Skeletal muscle tissue (tissue), 4 donors: ENCODE results near the gene RAP1GAP2. TPM values are rescaled to one million over a fixed set of nuclear protein-coding genes. Genes with fewer than 3 reads are reported as not detected.
"Not testable (repeated sequence)": the region's sequence is repeated elsewhere in the genome, so short reads cannot be mapped to it uniquely, and the experiment has no call there.

Experiments used
- H3K27ac ChIP-seq: one replicate; pipeline ENCODE4 v1.7.0; 2013; ENCODE audit warnings: mild to moderate bottlenecking, low read depth, low read length, inconsistent platforms
- H3K27me3 ChIP-seq, 3 donors: one replicate each; pipeline ENCODE4 v1.7.0; 2013; ENCODE audit warnings: low read length in 3 of 3; ENCODE audit not compliant: control insufficient read depth in 3 of 3, insufficient read depth in 3 of 3
- H3K36me3 ChIP-seq, 3 donors: one replicate each; pipeline ENCODE4 v1.7.0; 2013; ENCODE audit warnings: low read length in 3 of 3; ENCODE audit not compliant: control insufficient read depth in 3 of 3, insufficient read depth in 3 of 3
- H3K4me1 ChIP-seq, 3 donors: one replicate each; pipeline ENCODE4 v1.7.0; 2013; ENCODE audit warnings: low read length in 3 of 3, mild to moderate bottlenecking in 3 of 3; ENCODE audit not compliant: control insufficient read depth in 3 of 3, insufficient read depth in 3 of 3
- H3K4me3 ChIP-seq, 3 donors: one replicate each; pipeline ENCODE4 v1.7.0; 2013; ENCODE audit warnings: low read length in 3 of 3
- H3K9ac ChIP-seq, 3 donors: one replicate each; pipeline ENCODE4 v1.7.0; 2013; ENCODE audit warnings: low read length in 3 of 3, mild to moderate bottlenecking in 3 of 3, moderate library complexity in 2 of 3, low read depth in 1 of 3
- H3K9me3 ChIP-seq, 3 donors: one replicate each; pipeline ENCODE4 v1.7.0; 2013; ENCODE audit warnings: low read length in 3 of 3; ENCODE audit not compliant: control insufficient read depth in 3 of 3
- total RNA-seq: library from RNA; depleted of rRNA; stranded (reverse); fragments of >200 nt; gene quantifications from one replicate; pipeline ENCODE4 v1.2.3, GENCODE V29; 2014
- donor health status: Osteomylitis.

Gene RAP1GAP2
- total RNA-seq, 1 donor from 2014 or later = 2.1 TPM

- H3K9me3 ChIP-seq = no peaks in the 10 kb centered on the region
- no peak overlapping the region for H3K4me3 ChIP-seq
- H3K27ac ChIP-seq = no peak overlapping the region
- H3K4me1 ChIP-seq = no peaks in the 10 kb centered on the region
- no peaks in the 10 kb centered on the region for H3K36me3 ChIP-seq
- H3K9ac ChIP-seq = no peak overlapping the region
- H3K27me3 ChIP-seq = peaks cover 4 to 15% (median 13%) of the 10 kb centered on the region in 3 donors
These were observed 11.4 kb upstream of the RAP1GAP2 start for GRCh38 chr17:2784864-2785263.

- H3K9me3 ChIP-seq, H3K4me3 ChIP-seq, H3K9ac ChIP-seq, H3K27ac ChIP-seq, H3K36me3 ChIP-seq, H3K4me1 ChIP-seq: not testable (repeated sequence)
- peaks cover 4 to 15% (median 13%) of the 10 kb centered on the region in 3 donors for H3K27me3 ChIP-seq
These were observed 10.9 kb upstream of the RAP1GAP2 start for GRCh38 chr17:2785376-2785775.

- Histone ChIP-seq H3K9me3 (no peaks in the 10 kb centered on the region), H3K9ac (no peak overlapping the region), H3K4me3 (no peak overlapping the region), H3K4me1 (no peaks in the 10 kb centered on the region), H3K27ac (no peak overlapping the region), H3K36me3 (no peaks in the 10 kb centered on the region), H3K27me3 (peaks cover 0 to 15% (median 11%) of the 10 kb centered on the region in 3 donors)
These were observed 9.9 kb upstream of the RAP1GAP2 start for GRCh38 chr17:2786176-2786881.

DNA sequence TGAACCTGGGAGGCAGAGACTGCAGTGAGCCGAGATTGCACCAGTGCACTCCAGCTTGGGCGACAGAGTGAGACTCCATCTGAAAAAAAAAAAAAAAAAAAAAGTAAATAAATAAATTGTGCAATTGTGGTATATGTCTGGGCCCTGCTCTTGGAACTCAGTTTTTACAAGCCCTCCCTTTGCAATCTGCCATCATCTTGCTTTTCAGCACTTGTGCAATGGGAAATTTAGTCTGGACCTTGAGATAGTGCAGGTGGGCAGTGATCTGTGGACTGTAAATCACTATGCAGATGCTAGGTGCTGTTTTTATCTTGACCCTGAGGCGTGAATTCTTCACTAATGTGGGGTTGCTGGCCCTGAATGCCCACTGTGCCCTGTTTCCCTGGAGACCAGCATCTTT, 6.5 kb upstream of the RAP1GAP2 start:
- Histone ChIP-seq H3K4me3 (no peak overlapping the region), H3K9ac (no peak overlapping the region), H3K36me3 (no peaks in the 10 kb centered on the region), H3K9me3 (no peaks in the 10 kb centered on the region), H3K27me3 (peaks cover 5 to 29% (median 23%) of the 10 kb centered on the region in 3 donors), H3K4me1 (no peaks in the 10 kb centered on the region), H3K27ac (no peak overlapping the region)

DNA sequence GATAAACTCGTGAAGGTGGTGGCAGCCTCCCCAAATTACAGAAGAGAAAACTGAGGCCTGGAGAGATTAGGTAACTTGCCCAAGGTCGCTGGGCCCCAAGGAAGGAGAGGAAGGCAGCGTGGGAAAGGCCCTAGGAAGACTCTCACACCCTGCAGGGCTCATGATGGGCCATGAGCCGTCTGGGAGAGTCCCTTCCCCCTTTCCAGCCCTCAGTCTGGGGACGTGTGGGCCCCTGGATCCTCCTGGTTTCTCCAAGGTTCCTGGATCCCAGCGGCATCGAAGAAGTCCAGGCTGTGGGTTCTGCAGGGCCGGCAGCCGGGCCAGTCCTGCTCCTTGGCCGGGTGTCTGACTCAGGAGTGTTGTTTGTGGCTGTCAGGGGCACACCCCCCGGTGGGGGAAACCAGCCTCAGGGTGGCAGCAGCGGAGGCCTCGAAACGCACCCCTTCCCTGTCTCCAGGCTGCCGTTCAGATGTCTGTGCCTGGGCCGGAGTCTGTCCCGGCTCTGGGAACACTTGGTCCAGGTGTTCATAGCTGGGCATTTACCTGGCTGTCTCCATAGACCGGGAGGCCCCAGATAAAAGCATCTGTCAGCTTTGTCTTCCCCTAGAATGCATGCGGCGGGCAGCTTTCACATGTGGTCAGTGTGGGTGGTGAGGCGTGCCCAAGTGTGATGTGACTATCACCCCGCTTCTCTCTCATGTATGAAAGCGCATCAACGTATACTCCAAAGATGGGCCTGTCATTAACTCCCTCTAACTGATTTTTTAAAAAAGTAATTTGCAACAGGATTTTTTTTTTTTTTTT, 3.7 kb upstream of the RAP1GAP2 start:
- no peak overlapping the region for H3K27ac ChIP-seq
- H3K9ac ChIP-seq = no peak overlapping the region
- H3K4me1 ChIP-seq = peaks cover 0 to 5% (median 0%) of the 10 kb centered on the region in 3 donors
- no peak overlapping the region for H3K4me3 ChIP-seq
- H3K36me3 ChIP-seq = no peaks in the 10 kb centered on the region
- peaks cover 25 to 46% (median 39%) of the 10 kb centered on the region in 3 donors for H3K27me3 ChIP-seq
- H3K9me3 ChIP-seq = no peaks in the 10 kb centered on the region

DNA sequence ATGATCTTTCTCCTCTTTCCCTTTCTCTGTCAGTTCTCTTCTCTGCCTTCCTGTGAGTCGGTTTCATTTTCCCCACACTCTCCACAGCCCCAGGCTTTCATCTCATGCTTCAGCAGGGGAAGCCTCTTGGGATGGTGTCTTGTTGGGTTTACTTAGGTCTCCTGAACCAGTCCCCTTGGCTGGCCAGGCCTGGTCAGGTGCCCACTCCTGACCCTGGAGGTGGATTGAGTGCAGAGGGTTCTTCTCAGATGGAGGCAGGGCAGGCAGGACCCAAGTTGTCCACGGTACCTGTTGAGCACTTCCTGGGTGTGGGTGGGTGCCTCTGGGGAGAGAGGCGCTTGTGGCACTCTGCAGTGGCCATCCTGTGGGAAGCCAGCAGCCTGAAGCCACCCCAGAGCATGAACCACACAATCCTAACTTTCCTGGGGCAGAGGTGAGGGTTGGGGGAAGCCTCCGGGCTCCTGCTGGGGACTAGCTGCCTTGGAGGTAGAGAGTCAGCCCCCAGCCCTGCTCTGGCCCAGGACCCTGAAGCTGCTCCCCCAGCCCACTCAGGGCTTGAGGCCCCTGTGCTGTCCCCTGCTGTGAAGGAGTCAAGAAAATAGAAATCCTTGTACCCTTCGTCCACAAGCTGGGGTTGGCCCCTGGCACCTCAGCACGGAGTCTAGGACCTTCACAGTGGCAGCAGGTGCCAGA, 2.0 kb upstream of the RAP1GAP2 start:
- Histone ChIP-seq H3K4me3 (no peak overlapping the region), H3K4me1 (peaks cover 0 to 5% (median 0%) of the 10 kb centered on the region in 3 donors), H3K9me3 (no peaks in the 10 kb centered on the region), H3K9ac (no peak overlapping the region), H3K36me3 (no peaks in the 10 kb centered on the region), H3K27me3 (peaks cover 28 to 47% (median 46%) of the 10 kb centered on the region in 3 donors), H3K27ac (no peak overlapping the region)

- H3K4me3 ChIP-seq = no peak overlapping the region
- peaks cover 35 to 56% (median 53%) of the 10 kb centered on the region in 3 donors for H3K27me3 ChIP-seq
- peaks cover 0 to 5% (median 0%) of the 10 kb centered on the region in 3 donors for H3K4me1 ChIP-seq
- no peak overlapping the region for H3K9ac ChIP-seq
- H3K36me3 ChIP-seq = no peaks in the 10 kb centered on the region
- H3K9me3 ChIP-seq = no peaks in the 10 kb centered on the region
- H3K27ac ChIP-seq = no peak overlapping the region
These were observed 636 bp upstream of the RAP1GAP2 start for GRCh38 chr17:2795441-2796163.

GRCh38 chr17:2797226-2797625, 988 bp downstream of the RAP1GAP2 start:
- Histone ChIP-seq H3K9ac (no peak overlapping the region), H3K4me3 (peak overlapping the region in 2 of 3 donors; percentile 23 to 32), H3K4me1 (peaks cover 0 to 5% (median 0%) of the 10 kb centered on the region in 3 donors), H3K9me3 (no peaks in the 10 kb centered on the region), H3K27ac (no peak overlapping the region), H3K36me3 (no peaks in the 10 kb centered on the region), H3K27me3 (peaks cover 32 to 52% (median 49%) of the 10 kb centered on the region in 3 donors)

- H3K36me3 ChIP-seq = no peaks in the 10 kb centered on the region
- peaks cover 30 to 48% (median 47%) of the 10 kb centered on the region in 3 donors for H3K27me3 ChIP-seq
- H3K9me3 ChIP-seq = no peaks in the 10 kb centered on the region
- no peak overlapping the region for H3K4me3 ChIP-seq
- peaks cover 0 to 5% (median 0%) of the 10 kb centered on the region in 3 donors for H3K4me1 ChIP-seq
- no peak overlapping the region for H3K27ac ChIP-seq
- H3K9ac ChIP-seq = no peak overlapping the region
These were observed 1.4 kb downstream of the RAP1GAP2 start for GRCh38 chr17:2797637-2798036.
